RKO (cell line): Measurements from ENCODE around the gene ARHGAP42.
"Not testable (repeated sequence)": the region's sequence is repeated elsewhere in the genome, so short reads cannot be mapped to it uniquely, and the experiment has no call there.

Experiments used
- DNase-seq: peaks from one replicate; pipeline ENCODE4 v3.0.0-alpha.2; 2016; ENCODE audit warnings: low spot score

The ARHGAP42 gene, protein sequence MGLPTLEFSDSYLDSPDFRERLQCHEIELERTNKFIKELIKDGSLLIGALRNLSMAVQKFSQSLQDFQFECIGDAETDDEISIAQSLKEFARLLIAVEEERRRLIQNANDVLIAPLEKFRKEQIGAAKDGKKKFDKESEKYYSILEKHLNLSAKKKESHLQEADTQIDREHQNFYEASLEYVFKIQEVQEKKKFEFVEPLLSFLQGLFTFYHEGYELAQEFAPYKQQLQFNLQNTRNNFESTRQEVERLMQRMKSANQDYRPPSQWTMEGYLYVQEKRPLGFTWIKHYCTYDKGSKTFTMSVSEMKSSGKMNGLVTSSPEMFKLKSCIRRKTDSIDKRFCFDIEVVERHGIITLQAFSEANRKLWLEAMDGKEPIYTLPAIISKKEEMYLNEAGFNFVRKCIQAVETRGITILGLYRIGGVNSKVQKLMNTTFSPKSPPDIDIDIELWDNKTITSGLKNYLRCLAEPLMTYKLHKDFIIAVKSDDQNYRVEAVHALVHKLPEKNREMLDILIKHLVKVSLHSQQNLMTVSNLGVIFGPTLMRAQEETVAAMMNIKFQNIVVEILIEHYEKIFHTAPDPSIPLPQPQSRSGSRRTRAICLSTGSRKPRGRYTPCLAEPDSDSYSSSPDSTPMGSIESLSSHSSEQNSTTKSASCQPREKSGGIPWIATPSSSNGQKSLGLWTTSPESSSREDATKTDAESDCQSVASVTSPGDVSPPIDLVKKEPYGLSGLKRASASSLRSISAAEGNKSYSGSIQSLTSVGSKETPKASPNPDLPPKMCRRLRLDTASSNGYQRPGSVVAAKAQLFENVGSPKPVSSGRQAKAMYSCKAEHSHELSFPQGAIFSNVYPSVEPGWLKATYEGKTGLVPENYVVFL

DNA sequence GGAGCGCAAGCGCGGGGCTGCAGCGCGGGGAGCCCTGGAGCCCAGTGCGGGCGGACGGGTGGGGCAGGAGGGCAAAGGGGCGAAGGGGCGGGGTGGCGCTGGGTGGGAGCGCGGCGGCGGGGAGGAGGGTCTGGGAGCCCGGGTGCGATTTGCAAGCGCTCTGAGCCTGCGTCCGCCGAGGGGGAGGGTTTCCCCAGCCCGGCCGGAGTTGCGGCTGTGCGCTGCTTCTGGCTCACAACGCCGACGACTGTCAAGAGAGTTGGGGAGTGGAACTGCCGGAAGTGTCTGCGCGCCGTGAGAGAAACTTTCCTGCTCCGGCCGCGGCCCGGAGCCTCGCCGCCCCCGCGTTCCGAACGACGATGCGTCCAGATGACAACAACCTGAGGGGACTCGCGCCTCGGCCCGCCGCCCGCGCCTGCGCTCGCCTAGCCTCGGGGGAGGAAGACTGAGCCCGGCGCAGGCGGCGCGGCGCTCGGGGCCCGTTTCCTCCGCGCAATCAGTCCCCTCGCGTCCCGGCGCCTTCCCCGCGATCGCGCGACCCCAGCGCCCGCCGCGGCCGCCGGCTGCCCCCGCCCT, at the start of gene ARHGAP42:
TSS of gene ARHGAP42 (plus strand) at position 235 of the 576 bp plus-strand sequence. CDS start 391 bp downstream, outside the sequence.
- peak; percentile 82 for DNase-seq

DNA sequence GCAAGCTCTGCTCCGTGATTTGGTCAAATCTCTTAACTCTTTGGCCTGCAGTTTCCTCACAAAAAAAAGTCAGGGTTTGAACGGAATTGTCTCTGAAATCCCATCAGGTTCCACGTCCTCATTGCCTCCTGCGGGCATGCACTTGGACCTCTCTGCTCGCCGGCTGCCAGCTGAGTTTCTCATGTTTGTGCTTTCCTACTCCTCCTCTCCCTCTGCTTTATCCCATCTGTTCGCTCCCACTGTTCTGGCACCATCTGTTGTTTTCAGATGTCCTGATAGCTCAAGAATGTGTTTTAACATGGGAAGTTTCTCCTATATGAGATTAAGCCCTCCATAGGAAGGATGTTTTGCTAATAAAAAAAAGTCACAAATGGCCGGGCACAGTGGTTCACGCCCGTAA, 49.4 kb upstream of the ARHGAP42 start:
- DNase-seq: no peak

DNA sequence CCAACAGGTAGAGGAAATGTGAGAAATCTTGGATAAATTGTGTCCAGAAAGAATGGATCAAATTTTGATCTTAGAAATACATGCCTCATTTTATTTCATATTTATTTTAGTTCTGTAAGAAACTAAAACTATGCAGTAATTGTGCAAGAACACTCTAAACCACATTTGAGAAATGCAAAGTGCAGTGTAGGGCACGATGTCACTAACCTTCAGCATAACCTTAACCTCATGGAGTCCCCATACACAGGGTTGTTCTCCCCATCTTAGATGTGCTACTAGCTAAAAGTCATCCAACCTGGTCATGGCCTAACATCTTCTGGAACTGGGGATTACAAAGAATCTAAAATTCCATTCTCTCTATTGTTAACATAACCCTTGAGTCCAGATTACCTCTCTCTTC, 48.4 kb upstream of the ARHGAP42 start:
- DNase-seq: no peak

DNA sequence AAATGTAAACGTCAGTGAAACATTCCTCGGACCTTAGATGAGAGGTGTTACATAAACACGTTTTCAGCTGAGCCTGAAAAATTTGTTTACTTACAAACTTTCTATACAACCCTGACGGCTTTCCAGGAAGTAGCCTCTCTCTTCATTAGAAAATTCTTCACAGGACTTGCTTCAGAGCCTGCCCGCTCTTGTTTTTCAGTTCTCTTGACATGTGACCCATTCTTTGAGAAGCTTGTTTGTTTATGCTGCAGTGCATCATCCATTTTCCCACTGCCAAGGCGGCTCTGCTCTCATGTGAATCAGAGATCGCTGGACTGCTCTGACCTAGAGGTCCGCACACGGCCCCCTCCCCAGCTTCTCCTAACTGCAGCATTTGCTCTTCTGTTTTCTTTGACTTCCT, 47.9 kb upstream of the ARHGAP42 start:
- no peak for DNase-seq

DNA sequence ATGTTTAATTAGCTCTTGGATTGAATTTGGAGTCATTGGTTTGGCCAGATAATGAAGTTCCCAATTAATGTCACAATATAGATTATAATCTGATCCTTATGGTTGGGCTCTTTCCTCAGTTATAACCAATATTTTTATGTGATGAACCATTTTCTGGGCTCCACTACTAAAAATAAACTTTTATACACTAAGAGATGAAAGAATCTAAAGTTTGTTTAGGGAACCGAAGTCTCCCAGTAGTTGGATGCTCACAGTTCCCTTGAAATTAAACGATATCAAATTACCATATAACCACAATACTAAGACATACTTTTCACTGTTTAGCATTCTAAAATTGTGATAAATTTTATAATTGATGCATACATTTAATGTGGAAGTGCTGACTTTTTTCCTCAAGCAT, 47.0 kb upstream of the ARHGAP42 start:
- no peak for DNase-seq

DNA sequence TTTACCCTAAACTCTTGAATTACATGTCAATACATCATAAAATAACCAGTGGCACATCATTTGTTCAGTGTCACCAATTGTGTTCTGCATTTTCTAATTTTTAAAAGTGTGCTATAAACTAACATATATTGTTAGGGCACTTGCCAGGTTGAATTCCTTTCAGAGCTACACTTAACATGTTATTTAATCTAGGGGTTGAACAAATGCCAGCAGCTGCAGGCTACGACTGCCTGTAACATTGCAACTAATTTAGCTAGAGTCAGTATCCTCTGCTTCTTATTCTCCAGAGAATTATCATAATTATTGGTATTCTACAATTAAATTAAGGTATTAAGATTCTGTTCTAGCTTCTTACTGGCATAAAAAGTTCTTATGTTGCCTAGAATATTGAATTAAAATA, 46.4 kb upstream of the ARHGAP42 start:
- no peak for DNase-seq

DNA sequence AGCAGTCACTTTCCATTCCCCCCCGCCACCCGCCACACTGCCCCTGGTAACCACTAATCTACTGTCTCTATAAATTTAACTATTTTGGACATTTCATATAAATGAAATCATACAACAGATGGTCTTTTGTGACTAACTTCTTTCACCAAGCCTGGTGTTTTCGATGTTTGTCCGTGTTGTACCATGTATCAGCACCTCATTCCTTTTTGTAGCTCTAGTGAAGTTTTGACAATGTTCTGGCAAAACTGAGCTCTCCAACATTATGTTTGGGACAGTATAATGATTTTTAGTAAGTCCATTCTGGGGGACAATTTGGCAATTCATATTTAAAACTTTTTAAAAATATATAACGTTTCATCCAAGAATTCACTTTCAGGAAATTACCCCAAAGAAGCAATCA, 45.6 kb upstream of the ARHGAP42 start:
- no peak for DNase-seq

DNA sequence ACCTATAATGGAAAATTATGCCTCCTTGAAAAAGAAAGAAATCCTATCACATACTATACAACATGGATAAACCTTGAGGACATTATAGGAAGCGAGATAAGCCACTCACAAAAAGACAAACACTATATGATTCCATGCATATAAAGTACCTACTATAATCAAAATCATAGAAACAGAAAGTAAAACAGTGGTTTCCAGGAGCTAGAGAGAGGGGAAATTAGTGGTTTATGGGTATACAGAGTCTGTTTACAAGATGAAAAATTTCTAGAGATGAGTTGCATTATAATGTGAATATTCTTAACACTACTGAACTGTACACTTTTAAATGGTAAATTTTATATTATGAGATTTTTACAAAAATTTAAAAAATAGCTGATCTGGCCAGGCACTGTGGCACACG, 40.5 kb upstream of the ARHGAP42 start:
- DNase-seq: no peak

DNA sequence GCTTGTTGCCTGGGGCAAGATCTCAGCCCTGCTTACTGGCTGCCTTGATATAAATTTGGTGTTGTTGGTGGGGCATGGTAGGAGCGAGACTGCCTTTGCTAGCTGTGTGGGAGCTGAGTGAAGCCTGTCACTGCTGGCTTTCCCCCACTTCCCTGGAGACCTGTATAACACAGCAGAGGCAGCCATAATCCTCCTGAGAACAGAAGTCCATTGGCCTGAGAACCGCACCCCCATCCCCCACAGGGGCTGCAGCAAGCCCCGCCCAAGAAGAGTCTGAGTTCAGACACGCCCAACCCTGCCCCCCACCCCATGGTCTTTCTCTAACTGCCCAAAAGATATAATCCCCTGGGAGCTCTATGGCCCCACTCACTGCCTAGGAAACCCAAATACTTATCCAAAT, 39.2 kb upstream of the ARHGAP42 start:
- DNase-seq: no peak

DNA sequence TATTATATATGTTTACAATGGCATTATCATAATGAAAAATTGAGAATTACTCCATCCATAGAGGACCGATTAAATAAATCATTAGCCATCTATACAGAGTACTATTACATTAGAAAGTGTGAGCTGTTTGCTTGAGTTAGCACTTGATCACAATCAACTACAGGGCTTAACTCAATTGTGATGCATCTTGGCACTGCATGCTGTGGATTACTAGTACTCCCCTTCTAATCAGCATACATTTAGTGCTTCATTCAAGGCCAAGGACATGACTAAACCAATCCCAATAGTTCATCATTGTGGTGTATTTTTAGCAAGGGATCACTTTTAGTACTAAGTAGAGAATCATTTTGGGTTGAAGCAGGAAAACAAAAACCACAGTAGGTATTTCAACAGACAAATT, 23.5 kb upstream of the ARHGAP42 start:
- DNase-seq: no peak

DNA sequence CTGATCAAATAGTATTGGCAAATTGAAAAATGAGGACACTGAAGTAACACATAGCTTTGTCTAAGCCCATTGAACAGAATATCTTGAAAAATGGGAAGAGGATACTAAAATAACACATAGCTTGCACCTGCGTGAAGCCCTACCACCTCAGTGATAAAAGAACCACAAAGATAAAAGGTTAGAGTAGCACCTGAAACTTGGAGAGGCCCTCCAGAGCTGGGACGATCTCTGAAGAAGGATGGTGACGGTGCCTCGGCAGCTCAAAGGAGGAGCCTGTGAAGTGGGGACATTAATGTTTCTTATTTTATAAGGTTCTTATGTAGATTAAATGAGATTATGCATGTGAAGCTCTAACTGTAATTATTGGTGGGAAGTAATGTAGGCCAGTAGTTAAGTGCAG, 23.1 kb upstream of the ARHGAP42 start:
- DNase-seq: no peak

DNA sequence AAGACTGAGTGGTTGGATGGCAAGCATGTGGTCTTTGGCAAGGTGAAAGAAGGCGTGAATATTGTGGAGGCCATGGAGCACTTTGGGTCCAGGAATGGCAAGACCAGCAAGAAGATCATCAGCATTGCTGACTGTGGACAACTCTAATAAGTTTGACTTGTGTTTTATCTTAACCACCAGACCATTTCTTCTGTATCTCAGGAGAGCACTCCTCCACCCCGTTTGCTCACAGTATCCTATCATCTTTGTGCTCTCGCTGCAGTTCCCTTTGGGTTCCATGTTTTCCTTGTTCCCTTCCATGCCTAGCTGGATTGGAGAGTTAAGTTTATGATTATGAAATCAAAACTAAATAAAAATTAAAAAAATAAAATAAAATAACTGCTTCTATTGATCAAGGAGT, 20.3 kb upstream of the ARHGAP42 start:
- DNase-seq: not testable (repeated sequence)

DNA sequence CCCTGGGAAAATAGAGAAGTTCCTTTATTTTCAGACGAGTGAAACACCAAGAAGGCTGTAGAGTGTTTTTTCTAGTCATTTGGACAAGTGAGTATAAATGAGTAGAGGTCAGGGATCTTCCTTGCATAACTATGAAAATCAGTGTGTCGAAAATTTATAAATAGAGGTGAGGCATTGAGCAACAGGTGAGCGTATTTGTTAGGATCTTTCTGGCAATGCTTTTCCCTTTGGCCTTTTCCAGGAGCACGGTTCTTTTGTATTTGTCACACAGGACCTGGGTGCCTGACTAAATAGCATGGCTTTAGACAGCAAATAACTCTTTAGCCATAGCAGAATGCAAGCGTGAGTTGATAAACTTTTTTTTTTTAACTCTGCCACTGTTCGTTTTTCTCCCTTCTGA, 19.6 kb upstream of the ARHGAP42 start:
- no peak for DNase-seq

DNA sequence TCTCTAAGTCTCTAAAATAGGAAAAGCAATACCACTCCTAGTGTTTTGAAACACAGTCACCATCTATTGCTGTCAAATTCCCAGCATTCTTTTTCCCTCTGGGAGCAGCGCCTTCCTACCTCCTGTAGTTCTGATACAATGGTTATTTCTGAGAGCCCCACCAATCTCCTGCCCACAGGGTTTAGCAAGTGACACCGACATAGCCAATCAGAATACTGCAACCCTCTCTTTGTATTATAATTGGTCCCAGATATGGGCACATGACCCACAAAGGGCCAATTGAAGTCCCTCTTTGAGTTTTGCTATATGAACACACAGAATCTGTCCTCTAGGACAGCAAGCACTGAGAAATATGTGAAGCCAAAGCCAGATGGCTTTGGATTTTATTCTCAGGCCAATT, 16.9 kb upstream of the ARHGAP42 start:
- DNase-seq: no peak

DNA sequence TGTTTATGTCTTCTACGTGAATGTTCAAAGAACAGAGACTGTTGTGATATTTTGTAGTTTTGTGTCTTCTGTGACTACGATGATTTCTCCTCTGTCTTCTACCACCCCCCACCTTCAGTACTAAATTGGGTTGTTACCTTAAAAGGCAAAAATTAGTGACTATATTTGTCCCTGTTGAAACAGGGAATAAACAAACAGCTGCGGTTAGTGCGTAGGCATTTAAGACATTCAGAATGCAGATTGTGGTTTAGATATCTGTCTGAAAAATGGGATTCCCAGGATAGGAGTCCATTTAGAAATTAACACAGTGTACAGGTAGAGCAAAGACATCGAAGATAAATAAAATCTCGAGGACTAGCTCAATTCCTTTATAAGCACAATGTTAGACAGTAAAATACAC, 15.6 kb upstream of the ARHGAP42 start:
- no peak for DNase-seq

DNA sequence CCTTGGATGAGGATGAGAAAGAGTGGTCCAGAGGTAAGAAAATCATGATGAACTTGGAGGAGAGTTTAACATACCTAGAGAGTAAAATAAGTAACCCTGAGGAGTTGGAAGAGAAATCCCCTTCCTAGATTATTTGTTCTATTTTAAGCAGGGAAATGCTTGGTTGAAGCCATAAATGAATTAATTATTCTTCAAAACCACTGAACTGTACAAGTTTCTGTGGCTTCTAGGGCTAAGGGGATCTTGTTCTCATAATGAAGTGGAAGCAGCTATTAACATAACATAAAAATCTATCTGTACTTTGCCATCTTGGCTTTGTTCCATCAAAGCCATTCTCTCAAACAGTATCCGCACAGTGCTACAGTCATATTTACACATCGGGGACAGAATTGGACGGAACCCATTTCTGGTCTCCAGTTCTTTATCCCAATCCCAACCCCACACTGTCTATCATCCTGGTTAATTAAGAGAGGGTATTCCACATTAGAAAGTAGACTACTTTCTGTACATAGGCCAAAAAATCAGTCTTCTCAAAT, 14.5 kb upstream of the ARHGAP42 start:
- no peak for DNase-seq

DNA sequence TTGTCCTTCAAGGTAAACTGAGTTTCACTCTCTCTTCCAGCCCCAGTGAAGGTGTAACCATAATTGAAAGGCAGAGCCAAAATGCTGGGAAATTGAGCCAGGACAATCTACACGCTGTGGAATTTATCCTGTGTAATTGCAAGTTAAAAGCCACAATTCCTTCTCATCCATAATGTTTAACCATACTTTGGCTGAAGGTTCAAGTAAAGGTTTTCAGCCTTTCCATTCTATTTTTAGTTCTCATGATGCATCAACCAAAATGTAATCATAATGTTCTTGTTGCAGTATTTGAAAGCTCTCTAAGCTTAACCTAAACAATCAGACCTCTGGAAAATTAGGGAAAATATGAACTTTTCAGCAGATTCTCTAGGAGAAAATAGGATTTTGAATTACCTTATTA, 14.0 kb upstream of the ARHGAP42 start:
- DNase-seq: no peak

DNA sequence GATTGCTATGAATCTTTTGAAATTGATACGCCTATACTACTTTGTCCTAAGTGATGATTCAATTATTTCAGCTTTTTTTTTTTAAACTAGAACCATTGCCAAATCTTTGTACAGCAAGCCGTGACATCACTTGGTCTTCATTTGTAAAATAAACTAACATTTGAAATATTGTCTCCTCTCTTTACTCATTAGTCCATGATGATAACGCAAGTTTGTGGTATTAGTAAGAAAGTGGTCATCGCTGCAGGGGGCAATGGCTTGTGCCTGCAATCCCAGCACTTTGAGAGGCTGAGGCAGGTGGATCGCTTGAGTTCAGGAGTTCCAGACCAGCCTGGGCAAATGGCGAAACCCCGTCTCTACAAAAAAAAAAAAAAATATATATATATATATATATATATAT, 12.9 kb upstream of the ARHGAP42 start:
- DNase-seq: no peak

DNA sequence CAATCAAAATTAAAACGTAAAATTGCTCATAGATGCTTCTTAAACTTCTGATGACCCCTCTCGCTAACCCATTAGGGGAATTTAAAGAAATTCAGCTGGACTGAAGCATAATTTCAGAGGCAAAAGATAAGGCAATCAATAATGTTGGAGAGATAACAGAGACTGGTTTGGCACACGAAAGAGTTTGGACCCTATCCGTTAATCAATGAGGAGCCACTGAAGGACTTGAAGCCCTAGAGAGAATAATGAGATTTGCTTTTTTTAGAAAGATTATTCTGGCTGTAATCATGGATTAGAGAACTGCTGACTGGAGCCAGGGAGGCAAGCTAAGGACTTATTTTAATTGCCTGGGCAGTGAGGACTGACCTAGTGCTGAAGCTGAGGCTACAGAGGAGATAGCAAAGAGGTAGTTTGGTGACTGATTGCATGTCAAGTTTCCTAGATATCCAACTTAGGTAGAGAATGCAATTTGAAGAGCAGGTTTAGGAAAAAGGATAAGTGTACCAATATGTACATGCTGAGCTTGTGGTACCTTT, 11.9 kb upstream of the ARHGAP42 start:
- DNase-seq: no peak

DNA sequence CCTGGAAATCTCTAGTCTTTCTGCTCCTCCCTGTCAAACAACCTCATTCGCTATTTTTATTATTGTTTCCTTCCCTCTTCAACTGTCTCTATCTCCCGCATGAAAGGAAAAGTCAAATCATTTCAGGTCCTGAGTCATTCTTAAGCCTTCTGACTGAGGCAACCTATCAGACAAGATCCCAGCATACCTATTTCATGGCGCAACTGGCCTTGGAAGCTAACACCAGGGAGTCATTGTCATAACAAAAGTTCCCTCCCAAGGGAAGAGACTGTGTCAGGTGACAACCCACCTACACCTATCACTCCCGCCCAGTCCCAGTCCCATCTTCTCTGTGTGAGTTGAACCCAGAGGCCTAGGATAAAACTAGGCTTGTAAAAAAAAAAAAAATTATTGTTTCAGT, 10.2 kb upstream of the ARHGAP42 start:
- no peak for DNase-seq

DNA sequence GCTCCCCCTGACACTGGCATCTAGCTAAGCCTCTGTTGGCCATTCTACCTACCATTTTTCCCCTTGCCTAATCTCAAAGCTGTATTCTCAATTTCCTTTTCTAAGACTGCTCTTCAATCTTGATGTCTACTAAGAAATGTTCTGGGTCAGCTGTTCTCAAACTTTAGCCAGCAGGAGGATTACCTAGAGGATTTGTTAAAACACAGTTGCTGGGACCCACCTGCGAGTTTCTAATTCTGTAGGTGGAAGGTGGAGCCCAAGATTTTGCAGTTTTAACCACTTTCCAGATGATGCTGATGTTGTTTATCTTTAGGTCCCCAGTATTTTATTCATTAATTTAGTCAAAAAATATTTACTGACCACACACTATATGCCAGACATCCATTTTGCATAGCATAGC, 9.3 kb upstream of the ARHGAP42 start:
- no peak for DNase-seq

DNA sequence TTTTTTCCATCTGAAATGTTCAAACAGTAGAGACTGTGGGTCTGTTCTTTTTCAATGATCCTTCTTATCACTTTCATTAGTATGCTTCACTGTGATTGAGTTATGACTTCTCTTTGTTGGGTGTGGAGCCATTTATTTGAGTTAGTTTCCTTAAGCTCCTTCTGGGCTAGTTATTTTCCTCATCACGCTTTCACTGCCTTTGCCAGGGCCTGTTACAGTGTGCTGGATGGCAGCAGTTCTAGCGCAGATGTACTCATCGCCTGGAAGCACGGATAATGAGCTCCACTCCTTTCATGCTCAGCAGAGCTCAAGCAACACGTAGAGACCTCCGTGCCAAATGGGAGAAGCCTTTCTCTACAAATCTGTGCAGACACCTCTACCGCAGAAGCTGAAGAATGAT, 7.0 kb upstream of the ARHGAP42 start:
- no peak for DNase-seq
